Hepatocyte (in vitro differentiated cells): Measurements from ENCODE around the gene PHOSPHO2. TPM values are rescaled to one million over a fixed set of nuclear protein-coding genes. Genes with fewer than 3 reads are reported as not detected.

Experiments used
- DNase-seq: peaks from one replicate; pipeline ENCODE4 v3.0.0-alpha.2; 2016; ENCODE audit warnings: low spot score
- H2AFZ ChIP-seq: fragments of 200-600 bp; sonication (generic); 2 replicates; pipeline ENCODE4 v1.6.0; 2016; ENCODE audit warnings: antibody characterized with exemption, mild to moderate bottlenecking
- H3K27ac ChIP-seq: fragments of 200-600 bp; sonication (generic); 2 replicates; pipeline ENCODE4 v1.5.1; 2016; ENCODE audit warnings: mild to moderate bottlenecking
- H3K27me3 ChIP-seq: fragments of 200-600 bp; sonication (generic); 2 replicates; pipeline ENCODE4 v1.6.1; 2016
- H3K36me3 ChIP-seq: fragments of 200-600 bp; sonication (generic); replicated peaks from 2 replicates; pipeline ENCODE4 v1.5.1; 2016; ENCODE audit warnings: low read depth; ENCODE audit not compliant: insufficient read depth
- H3K4me1 ChIP-seq: fragments of 200-600 bp; sonication (generic); 2 replicates; pipeline ENCODE4 v1.5.1; 2016; ENCODE audit warnings: mild to moderate bottlenecking, moderate library complexity; ENCODE audit not compliant: insufficient read depth
- H3K4me2 ChIP-seq: fragments of 200-600 bp; sonication (generic); 2 replicates; pipeline ENCODE4 v1.6.0; 2016
- H3K4me3 ChIP-seq: fragments of 200-600 bp; sonication (generic); 2 replicates; pipeline ENCODE4 v1.5.1; 2016; ENCODE audit warnings: mild to moderate bottlenecking
- H3K79me2 ChIP-seq: fragments of 200-600 bp; sonication (generic); 2 replicates; pipeline ENCODE4 v1.6.0; 2017; ENCODE audit warnings: mild to moderate bottlenecking
- H3K9me2 ChIP-seq: fragments of 200-600 bp; sonication (generic); replicated peaks from 2 replicates; pipeline ENCODE4 v1.6.0; 2017; ENCODE audit warnings: mild to moderate bottlenecking; ENCODE audit not compliant: insufficient read depth
- H3K9me3 ChIP-seq: fragments of 200-600 bp; sonication (generic); 2 replicates; pipeline ENCODE4 v1.5.1; 2016; ENCODE audit warnings: low read depth, mild to moderate bottlenecking
- H4K20me1 ChIP-seq: fragments of 200-600 bp; sonication (generic); 2 replicates; pipeline ENCODE4 v1.6.0; 2016; ENCODE audit warnings: mild to moderate bottlenecking; ENCODE audit not compliant: insufficient read depth, poor library complexity, severe bottlenecking
- CTCF ChIP-seq: fragments of 200-600 bp; sonication (generic); IDR thresholded peaks from 2 replicates; pipeline ENCODE4 v1.5.1; 2016; ENCODE audit warnings: antibody characterized with exemption, mild to moderate bottlenecking; ENCODE audit not compliant: poor library complexity
- EZH2 ChIP-seq: fragments of 200-600 bp; sonication (generic); IDR thresholded peaks from 2 replicates; pipeline ENCODE4 v1.6.1; 2016; ENCODE audit warnings: antibody characterized with exemption, mild to moderate bottlenecking, borderline replicate concordance
- EZH2phosphoT487 ChIP-seq: fragments of 200-600 bp; sonication (generic); IDR thresholded peaks from one replicate; pipeline ENCODE4 v1.6.1; 2018; ENCODE audit warnings: antibody characterized with exemption, mild to moderate bottlenecking, low read depth, moderate library complexity; ENCODE audit not compliant: unreplicated experiment, severe bottlenecking
- WGBS: methylation state at CpG from one replicate; pipeline ENCODE4 v1.1.6; 2016; ENCODE audit warnings: low lambda C conversion rate; ENCODE audit errors: missing lambda C conversion rate; 5-methylcytosine and 5-hydroxymethylcytosine counted together
- polyA plus RNA-seq: library from polyadenylated mRNA; unstranded; fragments of >200 nt; fragmentation: Nextera tagmentation; extraction: Ambion mirVana; gene quantifications from 2 replicates; pipeline ENCODE4 v1.2.1, GENCODE V29; 2016
- total RNA-seq: library from RNA; depleted of rRNA; stranded (reverse); fragments of >200 nt; gene quantifications from 2 replicates; pipeline ENCODE4 v1.2.3, GENCODE V29; 2014

The PHOSPHO2 gene
- total and polyA plus RNA-seq, 2 experiments from 2014 or later = 7.2 to 8.7 TPM

DNA sequence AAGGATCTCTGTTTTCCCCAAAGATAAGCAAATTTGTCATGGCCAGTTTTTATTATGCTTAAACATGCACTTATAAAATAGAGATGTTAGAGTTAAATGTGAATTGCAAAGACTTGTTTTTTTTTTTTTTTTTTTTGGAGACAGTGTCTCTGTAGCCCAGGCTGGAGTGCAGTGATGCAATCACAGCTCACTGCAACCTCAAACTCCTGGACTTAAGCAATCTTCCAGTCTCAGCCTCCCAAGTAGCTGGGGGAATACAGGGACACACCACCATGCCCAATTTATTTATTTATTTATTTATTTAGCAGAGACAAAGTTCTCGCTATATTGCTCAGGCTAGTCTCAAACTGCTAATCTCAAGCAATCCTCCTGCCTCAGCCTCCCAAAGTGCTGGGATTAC is 15.1 kb downstream of the PHOSPHO2 start:
- H4K20me1 ChIP-seq = no peaks in the 10 kb centered on the region
- no peak for DNase-seq
- H3K9me3 ChIP-seq = no peaks in the 10 kb centered on the region
- H3K79me2 ChIP-seq = no peaks in the 10 kb centered on the region
- no peaks in the 10 kb centered on the region for H3K36me3 ChIP-seq
- H3K4me2 ChIP-seq = no peak overlapping the region
- H3K4me3 ChIP-seq = no peak overlapping the region
- H3K4me1 ChIP-seq = peaks cover 4% of the 10 kb centered on the region
- H3K9me2 ChIP-seq = no peaks in the 10 kb centered on the region
- WGBS = 95% methylated on average over 1 of the region's 1 CpG
- no peak for TF ChIP-seq EZH2phosphoT487
- no peak for TF ChIP-seq EZH2
- no peak for TF ChIP-seq CTCF
- peak overlapping the region; percentile 24 for H3K27ac ChIP-seq
- H3K27me3 ChIP-seq = no peaks in the 10 kb centered on the region
- no peak overlapping the region for H2AFZ ChIP-seq

- H3K4me1 ChIP-seq = peaks cover 6% of the 10 kb centered on the region
- no peaks in the 10 kb centered on the region for H3K79me2 ChIP-seq
- DNase-seq = no peak
- no peak overlapping the region for H2AFZ ChIP-seq
- H3K27me3 ChIP-seq = no peaks in the 10 kb centered on the region
- 95% methylated on average over 1 of the region's 1 CpG for WGBS
- no peaks in the 10 kb centered on the region for H3K36me3 ChIP-seq
- no peaks in the 10 kb centered on the region for H4K20me1 ChIP-seq
- peak overlapping the region; percentile 24 for H3K27ac ChIP-seq
- no peak for TF ChIP-seq EZH2phosphoT487
- no peak for TF ChIP-seq CTCF
- TF ChIP-seq EZH2 = no peak
- H3K9me2 ChIP-seq = no peaks in the 10 kb centered on the region
- H3K4me3 ChIP-seq = no peak overlapping the region
- H3K9me3 ChIP-seq = no peaks in the 10 kb centered on the region
- no peak overlapping the region for H3K4me2 ChIP-seq
These were observed 15.7 kb downstream of the PHOSPHO2 start for GRCh38 chr2:169709981-169710380.

DNA sequence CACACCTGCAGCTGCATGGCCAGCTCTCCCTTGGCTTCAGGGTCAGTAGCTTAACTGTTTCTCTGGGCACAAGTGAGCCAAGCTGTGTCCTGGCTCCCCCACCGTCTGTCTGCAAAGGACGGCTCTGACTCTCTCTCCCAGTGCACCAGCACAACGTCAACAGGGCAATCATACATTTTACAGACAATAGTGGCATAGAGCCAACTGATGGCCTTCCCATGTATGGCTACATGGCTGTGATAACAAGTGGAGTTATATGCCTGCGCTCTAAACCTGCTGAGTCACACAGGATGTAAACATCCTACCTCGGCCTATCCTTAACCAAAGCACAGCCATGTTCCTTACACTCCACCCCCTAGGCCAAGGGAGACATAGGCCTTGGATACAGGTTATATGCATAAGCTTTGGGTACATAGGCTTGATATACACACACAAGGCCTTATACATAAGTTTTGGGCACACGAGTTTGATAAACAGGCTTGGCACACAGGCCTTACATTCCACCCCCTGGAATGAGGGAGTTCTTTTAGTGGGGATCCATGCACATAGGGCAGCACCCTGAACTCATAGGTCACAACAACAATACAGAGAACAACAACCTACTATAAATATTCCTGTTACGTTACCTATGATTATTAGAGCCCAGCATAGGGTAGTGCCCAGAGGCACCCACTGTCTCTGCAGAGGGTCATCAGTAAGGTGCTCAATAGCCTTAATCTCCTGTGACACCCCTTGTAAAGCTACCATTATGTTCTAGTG is 17.7 kb downstream of the PHOSPHO2 start:
- peak overlapping the region; percentile 54 for H3K27ac ChIP-seq
- no peak for DNase-seq
- H3K36me3 ChIP-seq = no peaks in the 10 kb centered on the region
- no peaks in the 10 kb centered on the region for H3K9me3 ChIP-seq
- no peaks in the 10 kb centered on the region for H3K27me3 ChIP-seq
- H3K4me2 ChIP-seq = peak overlapping the region; percentile 21
- no peaks in the 10 kb centered on the region for H4K20me1 ChIP-seq
- peaks cover 26% of the 10 kb centered on the region for H3K4me1 ChIP-seq
- no peaks in the 10 kb centered on the region for H3K79me2 ChIP-seq
- no peaks in the 10 kb centered on the region for H3K9me2 ChIP-seq
- WGBS = 92% methylated on average over 7 of the region's 7 CpGs
- H3K4me3 ChIP-seq = no peak overlapping the region
- no peak for TF ChIP-seq CTCF
- TF ChIP-seq EZH2phosphoT487 = no peak
- TF ChIP-seq EZH2 = no peak
- H2AFZ ChIP-seq = no peak overlapping the region
